Measurements from ENCODE around the gene SWI5.
A peak's percentile ranks its signal among the peaks of the same experiment; 100 is the strongest.

SWI5 gene

GRCh38 chr9:128321343-128321742 is 45.3 kb downstream of the SWI5 start:
- DNase-seq (ENCODE audit: low spot score) = no peak

GRCh38 chr9:128321879-128322403 is 45.9 kb downstream of the SWI5 start:
- DNase-seq (ENCODE audit: low spot score) = no peak

- peak; percentile 95 for DNase-seq (ENCODE audit: low spot score)
Measured at GRCh38 chr9:128322404-128323211, 46.5 kb downstream of the SWI5 start, which contains the start of the genes COQ4 and TRUB2. TSS of gene COQ4 (plus strand) at chr9:128322839. CDS start at chr9:128322859, 20 bp downstream. TSS of gene TRUB2 (minus strand) at chr9:128322447. CDS start at chr9:128322408, 39 bp downstream.

GRCh38 chr9:128323212-128323730 is 47.2 kb downstream of the SWI5 start:
- DNase-seq (ENCODE audit: low spot score) = peak; percentile 56

GRCh38 chr9:128323791-128324190 is 47.7 kb downstream of the SWI5 start:
- DNase-seq (ENCODE audit: low spot score) = no peak

GRCh38 chr9:128324401-128324800 is 48.3 kb downstream of the SWI5 start:
- DNase-seq (ENCODE audit: low spot score) = no peak

GRCh38 chr9:128325629-128326028 is 49.6 kb downstream of the SWI5 start:
- DNase-seq (ENCODE audit: low spot score) = no peak

- no peak for DNase-seq (ENCODE audit: low spot score)
Measured at GRCh38 chr9:128333451-128333869, 57.4 kb downstream of the SWI5 start.

GRCh38 chr9:128335161-128335560 is 59.1 kb downstream of the SWI5 start:
- no peak for DNase-seq (ENCODE audit: low spot score)

- DNase-seq (ENCODE audit: low spot score) = no peak
Measured at GRCh38 chr9:128335914-128336313, 59.8 kb downstream of the SWI5 start.

- DNase-seq (ENCODE audit: low spot score) = no peak
Measured at GRCh38 chr9:128337936-128338335, 61.9 kb downstream of the SWI5 start.
